ENCODE data around the gene TUBA1A.

The TUBA1A gene

GRCh38 chr12:49146406-49146805 is 42.5 kb downstream of the TUBA1A start:
- TF ChIP-seq BACH2 (CRISPR knock-in tag; IDR thresholded peaks at IDR 0.05; ENCODE audit: borderline replicate concordance) (no peak), TSHZ2 (CRISPR knock-in tag; IDR thresholded peaks at IDR 0.05) (no peak), PATZ1 (CRISPR knock-in tag; IDR thresholded peaks at IDR 0.05; ENCODE audit: borderline replicate concordance) (no peak), SNAI2 (CRISPR knock-in tag; IDR thresholded peaks at IDR 0.05) (no peak), ARNTL (CRISPR knock-in tag; IDR thresholded peaks at IDR 0.05; ENCODE audit: borderline replicate concordance, low read depth) (no peak), ZFP3 (CRISPR knock-in tag; IDR thresholded peaks at IDR 0.05) (no peak), RARB (CRISPR knock-in tag; IDR thresholded peaks at IDR 0.05) (no peak), ZC3H10 (CRISPR knock-in tag; IDR thresholded peaks at IDR 0.05) (no peak), ESRRG (CRISPR knock-in tag; IDR thresholded peaks at IDR 0.05) (no peak), TCF4 (CRISPR knock-in tag; IDR thresholded peaks at IDR 0.05; ENCODE audit: borderline replicate concordance) (no peak), OSR1 (CRISPR knock-in tag; IDR thresholded peaks at IDR 0.05) (no peak), CREB5 (CRISPR knock-in tag; IDR thresholded peaks at IDR 0.05; ENCODE audit: low read depth) (no peak), ISL1 (CRISPR knock-in tag; IDR thresholded peaks at IDR 0.05) (no peak), ZNF70 (CRISPR knock-in tag; IDR thresholded peaks at IDR 0.05) (no peak), GLIS3 (CRISPR knock-in tag; IDR thresholded peaks at IDR 0.05) (no peak), ZNF8 (CRISPR knock-in tag; IDR thresholded peaks at IDR 0.05) (no peak)
- no peak for ATAC-seq

- ATAC-seq = no peak
- TF ChIP-seq ZFP30 (CRISPR knock-in tag; IDR thresholded peaks at IDR 0.05) = no peak
- TF ChIP-seq CSRNP3 (CRISPR knock-in tag; IDR thresholded peaks at IDR 0.05) = no peak
Measured at GRCh38 chr12:49144384-49144783, 44.5 kb downstream of the TUBA1A start.

- no peak for TF ChIP-seq ZFP30 (CRISPR knock-in tag; IDR thresholded peaks at IDR 0.05)
- no peak for TF ChIP-seq ZFP3 (CRISPR knock-in tag; IDR thresholded peaks at IDR 0.05)
- no peak for TF ChIP-seq CSDC2 (CRISPR knock-in tag; IDR thresholded peaks at IDR 0.05)
- TF ChIP-seq POU6F1 (CRISPR knock-in tag; IDR thresholded peaks at IDR 0.05; ENCODE audit: borderline replicate concordance, low read depth) = no peak
- TF ChIP-seq ESRRG (CRISPR knock-in tag; IDR thresholded peaks at IDR 0.05) = no peak
- no peak for TF ChIP-seq ZC3H10 (CRISPR knock-in tag; IDR thresholded peaks at IDR 0.05)
- TF ChIP-seq TSHZ2 (CRISPR knock-in tag; IDR thresholded peaks at IDR 0.05) = no peak
- no peak for TF ChIP-seq CREB5 (CRISPR knock-in tag; IDR thresholded peaks at IDR 0.05; ENCODE audit: low read depth)
- TF ChIP-seq OSR1 (CRISPR knock-in tag; IDR thresholded peaks at IDR 0.05) = no peak
- TF ChIP-seq TOX (CRISPR knock-in tag; IDR thresholded peaks at IDR 0.05; ENCODE audit: borderline replicate concordance) = no peak
- no peak for TF ChIP-seq ZNF70 (CRISPR knock-in tag; IDR thresholded peaks at IDR 0.05)
- no peak for TF ChIP-seq BACH2 (CRISPR knock-in tag; IDR thresholded peaks at IDR 0.05; ENCODE audit: borderline replicate concordance)
- no peak for TF ChIP-seq SNAI2 (CRISPR knock-in tag; IDR thresholded peaks at IDR 0.05)
- TF ChIP-seq ZNF565 (CRISPR knock-in tag; conservative IDR thresholded peaks at IDR 0.05; ENCODE audit: low read depth) = no peak
- no peak for TF ChIP-seq ISL1 (CRISPR knock-in tag; IDR thresholded peaks at IDR 0.05)
- no peak for TF ChIP-seq ARNTL (CRISPR knock-in tag; IDR thresholded peaks at IDR 0.05; ENCODE audit: borderline replicate concordance, low read depth)
- ATAC-seq = no peak
Measured at GRCh38 chr12:49138999-49139398, 49.9 kb downstream of the TUBA1A start.

Data from SK-N-SH treated with all-trans-retinoic acid at 6 μM for 48 hours (cell line).